ENCODE measurements around the gene ADARB2. TPM values are rescaled to one million over a fixed set of nuclear protein-coding genes. Genes with fewer than 3 reads are reported as not detected.
A peak's percentile ranks its signal among the peaks of the same experiment; 100 is the strongest.

The ADARB2 gene
- total and polyA plus RNA-seq, 10 of the 15 experiments (the other 5 are each of a cell fraction or from before 2014, with no cell fraction given): 0.02 to 4.1 (median 0.76) TPM

DNA sequence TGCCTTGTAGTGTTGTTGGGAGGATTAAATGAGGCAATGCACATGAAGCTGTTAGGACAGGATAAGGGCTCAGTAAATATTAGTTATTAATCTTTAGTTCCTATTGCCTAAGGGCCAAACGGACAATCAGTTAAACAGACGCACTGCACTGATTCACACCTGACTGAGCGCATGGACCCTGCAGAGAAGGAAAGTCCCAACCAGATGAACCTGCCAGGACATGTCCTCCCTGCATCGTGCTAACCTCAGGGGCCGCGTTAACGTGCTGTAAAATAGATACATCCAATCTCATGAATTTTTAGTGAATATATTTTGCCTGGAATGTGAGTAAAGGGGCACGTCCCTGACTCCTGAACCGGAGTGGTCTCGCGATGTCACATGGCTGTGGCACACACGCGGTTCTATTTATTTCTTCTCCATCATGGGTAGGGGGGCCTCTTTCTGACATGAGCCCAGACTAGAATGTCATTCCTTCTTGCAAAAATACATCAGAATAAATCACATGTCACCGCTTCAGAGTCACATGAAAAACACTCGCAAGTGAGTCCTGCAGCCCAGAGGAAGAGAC lies 12.3 kb downstream of the ADARB2 start (continued):
- TF ChIP-seq, protein P1, sequence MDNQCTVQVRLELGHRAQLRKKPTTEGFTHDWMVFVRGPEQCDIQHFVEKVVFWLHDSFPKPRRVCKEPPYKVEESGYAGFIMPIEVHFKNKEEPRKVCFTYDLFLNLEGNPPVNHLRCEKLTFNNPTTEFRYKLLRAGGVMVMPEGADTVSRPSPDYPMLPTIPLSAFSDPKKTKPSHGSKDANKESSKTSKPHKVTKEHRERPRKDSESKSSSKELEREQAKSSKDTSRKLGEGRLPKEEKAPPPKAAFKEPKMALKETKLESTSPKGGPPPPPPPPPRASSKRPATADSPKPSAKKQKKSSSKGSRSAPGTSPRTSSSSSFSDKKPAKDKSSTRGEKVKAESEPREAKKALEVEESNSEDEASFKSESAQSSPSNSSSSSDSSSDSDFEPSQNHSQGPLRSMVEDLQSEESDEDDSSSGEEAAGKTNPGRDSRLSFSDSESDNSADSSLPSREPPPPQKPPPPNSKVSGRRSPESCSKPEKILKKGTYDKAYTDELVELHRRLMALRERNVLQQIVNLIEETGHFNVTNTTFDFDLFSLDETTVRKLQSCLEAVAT (IDR thresholded peaks at IDR 0.05): peak; percentile 60; the same call in 1 of the 2 replicates
- TF ChIP-seq TBL1XR1 (IDR thresholded peaks at IDR 0.05; ENCODE audit: low read depth, low read length): no peak
- peak in 1 of 2 experiments; percentile 30; a peak in 1 of 4 replicates for TF ChIP-seq BHLHE40 (IDR thresholded peaks at IDR 0.05; ENCODE audit: borderline replicate concordance in 1 of 2, low read depth in 2 of 2, low read length in 1 of 2)
- TF ChIP-seq, protein P2, sequence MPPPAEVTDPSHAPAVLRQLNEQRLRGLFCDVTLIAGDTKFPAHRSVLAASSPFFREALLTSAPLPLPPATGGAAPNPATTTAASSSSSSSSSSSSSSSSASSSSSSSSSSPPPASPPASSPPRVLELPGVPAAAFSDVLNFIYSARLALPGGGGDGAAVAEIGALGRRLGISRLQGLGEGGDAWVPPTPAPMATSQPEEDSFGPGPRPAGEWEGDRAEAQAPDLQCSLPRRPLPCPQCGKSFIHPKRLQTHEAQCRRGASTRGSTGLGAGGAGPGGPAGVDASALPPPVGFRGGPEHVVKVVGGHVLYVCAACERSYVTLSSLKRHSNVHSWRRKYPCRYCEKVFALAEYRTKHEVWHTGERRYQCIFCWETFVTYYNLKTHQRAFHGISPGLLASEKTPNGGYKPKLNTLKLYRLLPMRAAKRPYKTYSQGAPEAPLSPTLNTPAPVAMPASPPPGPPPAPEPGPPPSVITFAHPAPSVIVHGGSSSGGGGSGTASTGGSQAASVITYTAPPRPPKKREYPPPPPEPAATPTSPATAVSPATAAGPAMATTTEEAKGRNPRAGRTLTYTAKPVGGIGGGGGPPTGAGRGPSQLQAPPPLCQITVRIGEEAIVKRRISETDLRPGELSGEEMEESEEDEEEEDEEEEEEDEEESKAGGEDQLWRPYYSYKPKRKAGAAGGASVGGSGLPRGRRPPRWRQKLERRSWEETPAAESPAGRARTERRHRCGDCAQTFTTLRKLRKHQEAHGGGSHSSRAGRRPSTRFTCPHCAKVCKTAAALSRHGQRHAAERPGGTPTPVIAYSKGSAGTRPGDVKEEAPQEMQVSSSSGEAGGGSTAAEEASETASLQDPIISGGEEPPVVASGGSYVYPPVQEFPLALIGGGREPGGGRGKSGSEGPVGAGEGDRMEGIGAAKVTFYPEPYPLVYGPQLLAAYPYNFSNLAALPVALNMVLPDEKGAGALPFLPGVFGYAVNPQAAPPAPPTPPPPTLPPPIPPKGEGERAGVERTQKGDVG (CRISPR knock-in tag; IDR thresholded peaks at IDR 0.05): no peak
- TF ChIP-seq PAX8 (IDR thresholded peaks at IDR 0.05): no peak
- TF ChIP-seq PAX5 (IDR thresholded peaks at IDR 0.05; ENCODE audit: borderline replicate concordance, low read depth, low read length): peak; percentile 55; the same call in 1 of the 2 replicates
- no peak for TF ChIP-seq FOS (IDR thresholded peaks at IDR 0.05; ENCODE audit: borderline replicate concordance, extremely low read depth, insufficient read length)
- no peak for TF ChIP-seq ZNF217 (IDR thresholded peaks at IDR 0.05)
- TF ChIP-seq ZNF207 (IDR thresholded peaks at IDR 0.05; ENCODE audit: borderline replicate concordance): no peak
- TF ChIP-seq, protein P3, sequence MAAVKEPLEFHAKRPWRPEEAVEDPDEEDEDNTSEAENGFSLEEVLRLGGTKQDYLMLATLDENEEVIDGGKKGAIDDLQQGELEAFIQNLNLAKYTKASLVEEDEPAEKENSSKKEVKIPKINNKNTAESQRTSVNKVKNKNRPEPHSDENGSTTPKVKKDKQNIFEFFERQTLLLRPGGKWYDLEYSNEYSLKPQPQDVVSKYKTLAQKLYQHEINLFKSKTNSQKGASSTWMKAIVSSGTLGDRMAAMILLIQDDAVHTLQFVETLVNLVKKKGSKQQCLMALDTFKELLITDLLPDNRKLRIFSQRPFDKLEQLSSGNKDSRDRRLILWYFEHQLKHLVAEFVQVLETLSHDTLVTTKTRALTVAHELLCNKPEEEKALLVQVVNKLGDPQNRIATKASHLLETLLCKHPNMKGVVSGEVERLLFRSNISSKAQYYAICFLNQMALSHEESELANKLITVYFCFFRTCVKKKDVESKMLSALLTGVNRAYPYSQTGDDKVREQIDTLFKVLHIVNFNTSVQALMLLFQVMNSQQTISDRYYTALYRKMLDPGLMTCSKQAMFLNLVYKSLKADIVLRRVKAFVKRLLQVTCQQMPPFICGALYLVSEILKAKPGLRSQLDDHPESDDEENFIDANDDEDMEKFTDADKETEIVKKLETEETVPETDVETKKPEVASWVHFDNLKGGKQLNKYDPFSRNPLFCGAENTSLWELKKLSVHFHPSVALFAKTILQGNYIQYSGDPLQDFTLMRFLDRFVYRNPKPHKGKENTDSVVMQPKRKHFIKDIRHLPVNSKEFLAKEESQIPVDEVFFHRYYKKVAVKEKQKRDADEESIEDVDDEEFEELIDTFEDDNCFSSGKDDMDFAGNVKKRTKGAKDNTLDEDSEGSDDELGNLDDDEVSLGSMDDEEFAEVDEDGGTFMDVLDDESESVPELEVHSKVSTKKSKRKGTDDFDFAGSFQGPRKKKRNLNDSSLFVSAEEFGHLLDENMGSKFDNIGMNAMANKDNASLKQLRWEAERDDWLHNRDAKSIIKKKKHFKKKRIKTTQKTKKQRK (IDR thresholded peaks at IDR 0.05; ENCODE audit: low read depth, low read length): no peak
- TF ChIP-seq BRCA1 (IDR thresholded peaks at IDR 0.05; ENCODE audit: low read depth, low read length): no peak
- no peak for TF ChIP-seq GABPA (IDR thresholded peaks at IDR 0.05; ENCODE audit: low read depth)
- no peak for TF ChIP-seq TARDBP (IDR thresholded peaks at IDR 0.05; ENCODE audit: borderline replicate concordance)
- no peak for TF ChIP-seq KDM1A (IDR thresholded peaks at IDR 0.05; ENCODE audit: borderline replicate concordance)
- TF ChIP-seq, protein P4, sequence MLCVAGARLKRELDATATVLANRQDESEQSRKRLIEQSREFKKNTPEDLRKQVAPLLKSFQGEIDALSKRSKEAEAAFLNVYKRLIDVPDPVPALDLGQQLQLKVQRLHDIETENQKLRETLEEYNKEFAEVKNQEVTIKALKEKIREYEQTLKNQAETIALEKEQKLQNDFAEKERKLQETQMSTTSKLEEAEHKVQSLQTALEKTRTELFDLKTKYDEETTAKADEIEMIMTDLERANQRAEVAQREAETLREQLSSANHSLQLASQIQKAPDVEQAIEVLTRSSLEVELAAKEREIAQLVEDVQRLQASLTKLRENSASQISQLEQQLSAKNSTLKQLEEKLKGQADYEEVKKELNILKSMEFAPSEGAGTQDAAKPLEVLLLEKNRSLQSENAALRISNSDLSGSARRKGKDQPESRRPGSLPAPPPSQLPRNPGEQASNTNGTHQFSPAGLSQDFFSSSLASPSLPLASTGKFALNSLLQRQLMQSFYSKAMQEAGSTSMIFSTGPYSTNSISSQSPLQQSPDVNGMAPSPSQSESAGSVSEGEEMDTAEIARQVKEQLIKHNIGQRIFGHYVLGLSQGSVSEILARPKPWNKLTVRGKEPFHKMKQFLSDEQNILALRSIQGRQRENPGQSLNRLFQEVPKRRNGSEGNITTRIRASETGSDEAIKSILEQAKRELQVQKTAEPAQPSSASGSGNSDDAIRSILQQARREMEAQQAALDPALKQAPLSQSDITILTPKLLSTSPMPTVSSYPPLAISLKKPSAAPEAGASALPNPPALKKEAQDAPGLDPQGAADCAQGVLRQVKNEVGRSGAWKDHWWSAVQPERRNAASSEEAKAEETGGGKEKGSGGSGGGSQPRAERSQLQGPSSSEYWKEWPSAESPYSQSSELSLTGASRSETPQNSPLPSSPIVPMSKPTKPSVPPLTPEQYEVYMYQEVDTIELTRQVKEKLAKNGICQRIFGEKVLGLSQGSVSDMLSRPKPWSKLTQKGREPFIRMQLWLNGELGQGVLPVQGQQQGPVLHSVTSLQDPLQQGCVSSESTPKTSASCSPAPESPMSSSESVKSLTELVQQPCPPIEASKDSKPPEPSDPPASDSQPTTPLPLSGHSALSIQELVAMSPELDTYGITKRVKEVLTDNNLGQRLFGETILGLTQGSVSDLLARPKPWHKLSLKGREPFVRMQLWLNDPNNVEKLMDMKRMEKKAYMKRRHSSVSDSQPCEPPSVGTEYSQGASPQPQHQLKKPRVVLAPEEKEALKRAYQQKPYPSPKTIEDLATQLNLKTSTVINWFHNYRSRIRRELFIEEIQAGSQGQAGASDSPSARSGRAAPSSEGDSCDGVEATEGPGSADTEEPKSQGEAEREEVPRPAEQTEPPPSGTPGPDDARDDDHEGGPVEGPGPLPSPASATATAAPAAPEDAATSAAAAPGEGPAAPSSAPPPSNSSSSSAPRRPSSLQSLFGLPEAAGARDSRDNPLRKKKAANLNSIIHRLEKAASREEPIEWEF (IDR thresholded peaks at IDR 0.05; ENCODE audit: insufficient replicate concordance, low read depth, low read length): no peak
- TF ChIP-seq POLR2A (IDR thresholded peaks at IDR 0.05; ENCODE audit: low read depth, low read length): no peak
- TF ChIP-seq IRF4 (IDR thresholded peaks at IDR 0.05; ENCODE audit: low read depth, low read length): no peak
- TF ChIP-seq STAT1 (conservative IDR thresholded peaks at IDR 0.05): no peak

All from GM12878 (cell line).